WTC11 (cell line): Measurements from ENCODE around the gene SEMA5B.

ENCODE experiments used
- ATF6 ChIP-seq: sonication (generic); formaldehyde crosslinking; IDR thresholded peaks from 2 replicates; pipeline ENCODE4 v1.8.1; 2023; ENCODE audit warnings: mild to moderate bottlenecking, missing genetic modification reagents
- CBFB ChIP-seq: sonication (generic); formaldehyde crosslinking; IDR thresholded peaks from 2 replicates; pipeline ENCODE4 v1.8.1; 2022; ENCODE audit warnings: mild to moderate bottlenecking, low read depth, missing genetic modification reagents
- CREB1 ChIP-seq: sonication (generic); formaldehyde crosslinking; IDR thresholded peaks from 2 replicates; pipeline ENCODE4 v1.8.0; 2023; ENCODE audit warnings: mild to moderate bottlenecking, missing genetic modification reagents
- CTCF ChIP-seq: fragments of 200-600 bp; IDR thresholded peaks from 2 replicates; pipeline ENCODE4 v1.8.0; 2022; ENCODE audit warnings: antibody characterized with exemption
- KAT7 ChIP-seq: sonication (generic); formaldehyde crosslinking; IDR thresholded peaks from 2 replicates; pipeline ENCODE4 v1.8.1; 2023; ENCODE audit warnings: missing genetic modification reagents, mild to moderate bottlenecking, borderline replicate concordance
- MAX ChIP-seq: sonication (generic); formaldehyde crosslinking; IDR thresholded peaks from 2 replicates; pipeline ENCODE4 v1.8.0; 2022; ENCODE audit warnings: mild to moderate bottlenecking, missing genetic modification reagents
- NR3C1 ChIP-seq: sonication (generic); formaldehyde crosslinking; conservative IDR thresholded peaks from 2 replicates; pipeline ENCODE4 v1.8.1; 2023; ENCODE audit warnings: low read depth, mild to moderate bottlenecking, missing genetic modification reagents
- SP1 ChIP-seq: sonication (generic); formaldehyde crosslinking; conservative IDR thresholded peaks from 2 replicates; pipeline ENCODE4 v1.8.1; 2022; ENCODE audit warnings: missing genetic modification reagents
- TP53 ChIP-seq: sonication (generic); formaldehyde crosslinking; IDR thresholded peaks from 2 replicates; pipeline ENCODE4 v1.8.1; 2023; ENCODE audit warnings: mild to moderate bottlenecking, missing genetic modification reagents
- USF2 ChIP-seq: sonication (generic); formaldehyde crosslinking; IDR thresholded peaks from 2 replicates; pipeline ENCODE4 v1.8.1; 2023; ENCODE audit warnings: mild to moderate bottlenecking, missing genetic modification reagents, moderate library complexity
- ZBTB21 ChIP-seq: sonication (generic); formaldehyde crosslinking; IDR thresholded peaks from 2 replicates; pipeline ENCODE4 v1.8.1; 2023; ENCODE audit warnings: mild to moderate bottlenecking, missing genetic modification reagents, borderline replicate concordance
- ZNF121 ChIP-seq: sonication (generic); formaldehyde crosslinking; IDR thresholded peaks from 2 replicates; pipeline ENCODE4 v1.8.0; 2023; ENCODE audit warnings: missing genetic modification reagents
- ZNF263 ChIP-seq: sonication (generic); formaldehyde crosslinking; IDR thresholded peaks from 2 replicates; pipeline ENCODE4 v1.8.1; 2022; ENCODE audit warnings: low read depth, mild to moderate bottlenecking, moderate library complexity, missing genetic modification reagents
- ZNF532 ChIP-seq: fragments of 250-450 bp; sonication (Bioruptor Pico); IDR thresholded peaks from 2 replicates; pipeline ENCODE4 v1.9.0; 2021; ENCODE audit warnings: mild to moderate bottlenecking, borderline replicate concordance

- no peak for TF ChIP-seq CTCF
- no peak for TF ChIP-seq ATF6 (CRISPR knock-in tag)
- no peak for TF ChIP-seq ZNF532
- no peak for TF ChIP-seq KAT7 (CRISPR knock-in tag)
- TF ChIP-seq CBFB (CRISPR knock-in tag): no peak
- no peak for TF ChIP-seq SP1 (CRISPR knock-in tag)
- TF ChIP-seq CREB1 (CRISPR knock-in tag): no peak
- TF ChIP-seq USF2 (CRISPR knock-in tag): no peak
- TF ChIP-seq MAX (CRISPR knock-in tag): no peak
- no peak for TF ChIP-seq NR3C1 (CRISPR knock-in tag)
- no peak for TF ChIP-seq ZNF121 (CRISPR knock-in tag)
- TF ChIP-seq TP53 (CRISPR knock-in tag): no peak
- no peak for TF ChIP-seq ZBTB21 (CRISPR knock-in tag)
- no peak for TF ChIP-seq ZNF263 (CRISPR knock-in tag)
Observed at GRCh38 chr3:122911901-122912300, 115.7 kb downstream of the SEMA5B start.
